ENCODE data around the gene NGEF.
A peak's percentile ranks its signal among the peaks of the same experiment; 100 is the strongest.
"Not testable (repeated sequence)": the region's sequence is repeated elsewhere in the genome, so short reads cannot be mapped to it uniquely, and the experiment has no call there.

Gene NGEF

DNA sequence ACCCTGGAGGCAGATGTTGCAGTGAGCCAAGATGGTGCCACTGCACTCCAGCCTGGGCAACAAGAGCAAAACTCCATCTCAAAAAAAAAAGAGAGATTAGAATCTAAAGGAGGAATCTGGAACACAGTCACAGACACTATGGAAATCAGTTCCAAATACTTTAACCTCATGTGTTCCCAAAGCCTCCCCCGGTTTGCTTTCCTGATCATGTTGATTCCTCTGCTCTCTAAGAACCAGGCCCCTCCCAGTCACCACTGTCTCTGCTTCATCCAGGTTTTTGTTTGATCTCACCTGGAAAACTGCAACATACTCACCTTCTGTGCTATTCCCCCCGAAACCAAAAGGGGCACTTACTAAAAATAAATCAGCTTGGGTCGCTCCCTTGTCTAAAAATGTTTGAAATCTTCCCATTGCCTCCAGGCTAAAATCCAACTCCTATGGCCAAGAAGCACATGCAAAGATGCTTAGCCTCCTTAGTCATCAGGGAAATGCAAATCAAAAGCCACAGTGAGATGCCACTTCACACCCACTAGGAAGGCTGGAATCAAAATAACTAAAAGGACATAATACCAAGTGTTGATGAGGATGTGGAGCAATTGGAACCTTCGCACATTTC, 13.2 kb upstream of the NGEF start:
- Histone ChIP-seq H3K9me3 (ENCODE audit: control insufficient read depth, low read length) (no peaks in the 10 kb centered on the region), H3K4me1 (ENCODE audit: control insufficient read depth, insufficient read depth, low read length) (peaks cover 12% of the 10 kb centered on the region), H3K9ac (ENCODE audit: low read length) (no peak overlapping the region), H3K36me3 (ENCODE audit: control insufficient read depth, insufficient read depth, low read length) (no peaks in the 10 kb centered on the region), H3K4me3 (ENCODE audit: low read length) (no peak overlapping the region), H3K27me3 (ENCODE audit: control insufficient read depth, insufficient read depth, low read length) (no peaks in the 10 kb centered on the region)

DNA sequence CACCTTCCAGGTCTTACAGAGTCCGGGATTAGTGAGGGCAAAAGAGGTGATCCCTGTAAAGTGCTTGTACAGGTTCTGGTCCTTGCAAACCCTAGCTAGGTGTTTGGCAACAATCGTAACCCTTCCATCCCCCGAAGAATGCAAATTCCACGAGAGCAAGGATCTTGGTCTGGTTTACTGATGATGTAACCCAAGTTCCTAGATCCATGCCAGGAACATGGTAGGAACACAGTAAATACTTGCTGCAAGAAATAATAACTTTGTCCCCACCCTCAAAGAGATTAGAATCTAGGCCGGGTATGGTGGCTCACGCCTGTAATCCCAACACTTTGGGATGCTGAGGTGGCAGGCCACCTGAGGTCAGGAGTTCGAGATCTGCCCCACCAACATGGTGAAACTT, 12.7 kb upstream of the NGEF start:
- Histone ChIP-seq H3K27me3 (ENCODE audit: control insufficient read depth, insufficient read depth, low read length) (no peaks in the 10 kb centered on the region), H3K4me1 (ENCODE audit: control insufficient read depth, insufficient read depth, low read length) (peaks cover 17% of the 10 kb centered on the region), H3K9me3 (ENCODE audit: control insufficient read depth, low read length) (no peaks in the 10 kb centered on the region), H3K36me3 (ENCODE audit: control insufficient read depth, insufficient read depth, low read length) (no peaks in the 10 kb centered on the region), H3K9ac (ENCODE audit: low read length) (no peak overlapping the region), H3K4me3 (ENCODE audit: low read length) (no peak overlapping the region)

DNA sequence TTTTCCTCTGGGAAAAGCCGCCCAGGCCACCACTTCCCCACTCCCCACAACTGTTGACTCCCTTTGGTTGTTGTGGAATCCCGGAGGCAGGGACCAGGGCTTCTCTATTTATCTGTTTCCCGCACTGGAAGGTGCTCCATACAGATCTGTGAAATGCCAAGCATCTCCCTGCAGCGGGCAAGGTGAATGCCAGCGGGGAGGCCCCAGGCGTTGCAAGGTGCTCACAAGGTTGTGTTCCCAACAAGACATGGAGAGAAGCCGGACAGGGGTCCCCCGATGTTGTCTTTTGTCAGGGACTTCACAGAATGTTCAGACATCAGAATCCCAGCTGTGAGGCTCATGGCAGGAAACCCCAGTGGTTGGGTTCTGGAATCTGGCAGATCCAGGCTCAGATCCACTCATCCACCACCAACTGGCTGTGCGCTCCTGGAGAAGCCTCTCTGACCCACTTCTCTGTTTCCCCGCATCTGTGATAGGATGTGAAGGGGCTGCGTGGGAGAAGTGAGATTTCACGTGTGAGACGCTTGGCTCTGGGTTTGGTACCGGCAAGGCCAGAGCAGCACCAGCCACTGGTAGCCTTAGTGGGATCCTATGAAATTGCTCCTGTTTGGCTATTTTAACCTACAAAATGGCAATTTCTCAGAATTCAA, 10.8 kb upstream of the NGEF start:
- peaks cover 21% of the 10 kb centered on the region for H3K4me1 ChIP-seq (ENCODE audit: control insufficient read depth, insufficient read depth, low read length)
- H3K27me3 ChIP-seq (ENCODE audit: control insufficient read depth, insufficient read depth, low read length): no peaks in the 10 kb centered on the region
- H3K9me3 ChIP-seq (ENCODE audit: control insufficient read depth, low read length): no peaks in the 10 kb centered on the region
- H3K36me3 ChIP-seq (ENCODE audit: control insufficient read depth, insufficient read depth, low read length): no peaks in the 10 kb centered on the region
- H3K9ac ChIP-seq (ENCODE audit: low read length): no peak overlapping the region
- H3K4me3 ChIP-seq (ENCODE audit: low read length): no peak overlapping the region

DNA sequence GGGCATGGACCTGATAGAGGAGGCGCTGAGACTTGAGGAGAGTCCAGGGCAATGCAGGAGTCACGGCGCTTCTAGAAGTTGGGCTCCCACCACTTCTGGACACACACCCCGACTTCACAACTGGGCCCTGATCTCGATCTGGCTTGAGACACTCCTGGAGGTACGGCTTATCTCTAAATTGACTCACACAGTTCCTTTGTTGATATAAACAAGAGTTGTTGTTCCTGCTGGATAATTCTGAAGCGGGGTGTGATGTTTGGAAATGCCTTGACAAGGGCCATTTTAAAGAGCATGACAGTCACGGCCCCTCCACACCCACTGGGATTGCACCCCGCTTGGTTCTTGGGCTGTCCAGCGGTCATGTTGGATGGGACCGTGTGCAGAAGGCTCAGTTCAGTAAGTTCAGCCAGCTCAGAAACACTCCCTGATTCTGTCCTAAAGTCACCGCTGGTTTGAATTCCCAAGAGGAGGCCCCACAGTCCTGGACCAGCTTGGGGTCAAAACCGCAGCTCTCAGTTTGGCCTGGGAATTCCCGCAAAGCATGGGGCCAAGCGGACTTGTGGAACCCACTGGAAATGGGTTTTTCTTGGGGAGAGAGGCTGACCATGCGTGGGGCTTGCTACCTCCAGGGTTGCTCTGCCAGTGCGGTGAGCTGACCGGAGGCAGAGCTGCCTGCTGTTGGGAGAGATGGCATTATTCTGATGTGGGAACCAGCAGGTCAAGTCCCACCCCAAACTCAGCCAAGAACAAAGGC, 10.1 kb upstream of the NGEF start:
- H3K4me1 ChIP-seq (ENCODE audit: control insufficient read depth, insufficient read depth, low read length): peaks cover 24% of the 10 kb centered on the region
- no peak overlapping the region for H3K4me3 ChIP-seq (ENCODE audit: low read length)
- no peaks in the 10 kb centered on the region for H3K36me3 ChIP-seq (ENCODE audit: control insufficient read depth, insufficient read depth, low read length)
- no peaks in the 10 kb centered on the region for H3K27me3 ChIP-seq (ENCODE audit: control insufficient read depth, insufficient read depth, low read length)
- no peak overlapping the region for H3K9ac ChIP-seq (ENCODE audit: low read length)
- H3K9me3 ChIP-seq (ENCODE audit: control insufficient read depth, low read length): no peaks in the 10 kb centered on the region

DNA sequence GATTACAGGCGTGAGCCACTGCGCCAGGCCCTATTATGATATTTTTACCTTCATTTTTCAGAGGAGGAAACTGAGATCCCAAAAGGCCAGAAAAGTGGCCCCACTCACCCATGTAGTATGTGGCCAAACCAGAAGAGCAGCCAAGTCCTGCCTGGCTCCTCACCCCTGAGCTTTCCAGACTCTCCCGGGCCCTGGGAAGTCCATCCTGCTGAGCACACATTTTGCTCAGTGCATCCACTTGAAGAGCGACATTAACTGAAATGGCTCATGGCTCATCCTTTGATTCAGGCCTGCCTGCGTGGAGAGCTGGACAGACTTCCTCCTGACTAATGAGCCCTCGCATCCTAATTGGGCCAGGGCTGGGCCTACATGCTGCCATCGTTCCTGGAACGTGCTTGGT, 9.5 kb upstream of the NGEF start:
- H3K9ac ChIP-seq (ENCODE audit: low read length): no peak overlapping the region
- H3K9me3 ChIP-seq (ENCODE audit: control insufficient read depth, low read length): no peaks in the 10 kb centered on the region
- H3K36me3 ChIP-seq (ENCODE audit: control insufficient read depth, insufficient read depth, low read length): no peaks in the 10 kb centered on the region
- H3K27me3 ChIP-seq (ENCODE audit: control insufficient read depth, insufficient read depth, low read length): no peaks in the 10 kb centered on the region
- no peak overlapping the region for H3K4me3 ChIP-seq (ENCODE audit: low read length)
- H3K4me1 ChIP-seq (ENCODE audit: control insufficient read depth, insufficient read depth, low read length): peaks cover 27% of the 10 kb centered on the region

DNA sequence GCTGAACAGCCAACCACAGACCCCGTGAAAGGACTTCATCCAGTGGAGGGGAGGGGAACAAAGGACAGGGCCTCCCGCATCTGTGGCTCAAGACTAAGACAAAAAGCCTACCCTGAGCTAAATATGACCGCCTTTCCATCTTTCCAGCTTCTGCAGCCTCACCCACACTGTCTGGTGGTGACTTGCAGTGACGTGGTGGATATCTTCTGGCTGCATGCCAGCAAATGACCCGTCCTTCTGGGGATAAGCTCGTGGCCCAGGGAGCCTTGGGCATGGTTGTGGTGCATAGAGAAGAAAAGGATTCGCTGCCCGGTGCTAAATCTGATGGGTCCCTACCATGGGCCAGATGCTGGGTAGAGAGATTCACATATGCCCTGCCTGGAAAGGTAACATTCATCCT, 8.7 kb upstream of the NGEF start:
- H3K4me3 ChIP-seq (ENCODE audit: low read length): no peak overlapping the region
- no peaks in the 10 kb centered on the region for H3K9me3 ChIP-seq (ENCODE audit: control insufficient read depth, low read length)
- no peak overlapping the region for H3K9ac ChIP-seq (ENCODE audit: low read length)
- H3K4me1 ChIP-seq (ENCODE audit: control insufficient read depth, insufficient read depth, low read length): peaks cover 27% of the 10 kb centered on the region
- H3K27me3 ChIP-seq (ENCODE audit: control insufficient read depth, insufficient read depth, low read length): no peaks in the 10 kb centered on the region
- H3K36me3 ChIP-seq (ENCODE audit: control insufficient read depth, insufficient read depth, low read length): no peaks in the 10 kb centered on the region

DNA sequence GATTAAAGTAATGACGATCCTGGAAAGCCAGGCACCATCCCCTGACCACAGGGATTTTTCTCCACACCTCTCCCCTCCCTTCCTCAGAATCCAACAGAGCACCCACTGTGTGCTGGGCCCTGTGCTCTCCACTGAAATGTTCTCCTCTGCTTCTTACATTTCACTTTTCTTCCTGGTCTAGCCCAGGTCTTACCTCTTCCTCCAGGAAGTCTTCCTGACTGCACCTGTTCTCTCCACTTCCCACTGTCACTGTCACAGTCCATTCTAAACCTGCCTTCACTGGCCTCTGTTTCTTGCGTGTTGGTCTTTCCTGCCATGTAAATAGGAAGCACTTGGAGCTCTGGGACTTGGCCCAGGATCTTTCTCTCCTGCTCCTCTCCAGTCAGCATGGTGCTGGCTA, 7.4 kb upstream of the NGEF start:
- Histone ChIP-seq H3K9me3 (ENCODE audit: control insufficient read depth, low read length) (no peaks in the 10 kb centered on the region), H3K9ac (ENCODE audit: low read length) (no peak overlapping the region), H3K4me1 (ENCODE audit: control insufficient read depth, insufficient read depth, low read length) (peaks cover 27% of the 10 kb centered on the region), H3K27me3 (ENCODE audit: control insufficient read depth, insufficient read depth, low read length) (no peaks in the 10 kb centered on the region), H3K4me3 (ENCODE audit: low read length) (no peak overlapping the region), H3K36me3 (ENCODE audit: control insufficient read depth, insufficient read depth, low read length) (no peaks in the 10 kb centered on the region)

DNA sequence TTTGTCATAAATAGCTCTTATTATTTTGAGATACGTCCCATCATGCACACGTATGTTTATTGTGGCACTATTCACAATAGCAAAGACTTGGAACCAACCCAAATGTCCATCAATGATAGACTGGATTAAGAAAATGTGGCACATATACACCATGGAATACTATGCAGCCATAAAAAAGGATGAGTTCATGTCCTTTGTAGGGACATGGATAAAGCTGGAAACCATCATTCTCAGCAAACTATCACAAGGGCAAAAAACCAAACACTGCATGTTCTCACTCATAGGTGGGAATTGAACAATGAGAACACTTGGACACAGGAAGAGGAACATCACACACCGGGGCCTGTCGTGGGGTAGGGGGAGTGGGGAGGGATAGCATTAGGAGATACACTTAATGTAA, 6.6 kb upstream of the NGEF start:
- H3K36me3 ChIP-seq (ENCODE audit: control insufficient read depth, insufficient read depth, low read length); H3K9ac ChIP-seq (ENCODE audit: low read length); H3K27me3 ChIP-seq (ENCODE audit: control insufficient read depth, insufficient read depth, low read length); H3K9me3 ChIP-seq (ENCODE audit: control insufficient read depth, low read length); H3K4me3 ChIP-seq (ENCODE audit: low read length): not testable (repeated sequence)
- H3K4me1 ChIP-seq (ENCODE audit: control insufficient read depth, insufficient read depth, low read length): peaks cover 27% of the 10 kb centered on the region

DNA sequence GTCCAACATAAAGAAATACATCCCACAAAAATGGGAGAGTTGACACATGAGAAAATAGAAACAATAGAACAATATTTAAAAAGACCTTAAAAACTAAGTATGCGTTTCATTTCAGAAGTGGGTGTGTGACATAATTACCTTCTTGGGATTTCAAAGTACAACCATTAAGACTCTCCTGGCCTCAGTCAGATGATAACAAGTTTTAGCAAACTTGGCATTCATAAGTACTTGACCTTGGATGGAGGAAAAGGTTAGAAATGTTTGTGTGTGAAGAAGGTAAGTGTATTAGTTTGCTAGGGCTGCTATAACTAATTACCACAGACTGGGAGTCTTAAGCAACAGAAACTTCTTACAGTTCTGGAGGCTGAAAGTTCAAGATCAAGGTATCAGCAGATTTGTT, 4.9 kb upstream of the NGEF start:
- H3K27me3 ChIP-seq (ENCODE audit: control insufficient read depth, insufficient read depth, low read length): no peaks in the 10 kb centered on the region
- no peaks in the 10 kb centered on the region for H3K9me3 ChIP-seq (ENCODE audit: control insufficient read depth, low read length)
- no peak overlapping the region for H3K4me3 ChIP-seq (ENCODE audit: low read length)
- H3K36me3 ChIP-seq (ENCODE audit: control insufficient read depth, insufficient read depth, low read length): no peaks in the 10 kb centered on the region
- H3K9ac ChIP-seq (ENCODE audit: low read length): no peak overlapping the region
- H3K4me1 ChIP-seq (ENCODE audit: control insufficient read depth, insufficient read depth, low read length): peaks cover 31% of the 10 kb centered on the region

DNA sequence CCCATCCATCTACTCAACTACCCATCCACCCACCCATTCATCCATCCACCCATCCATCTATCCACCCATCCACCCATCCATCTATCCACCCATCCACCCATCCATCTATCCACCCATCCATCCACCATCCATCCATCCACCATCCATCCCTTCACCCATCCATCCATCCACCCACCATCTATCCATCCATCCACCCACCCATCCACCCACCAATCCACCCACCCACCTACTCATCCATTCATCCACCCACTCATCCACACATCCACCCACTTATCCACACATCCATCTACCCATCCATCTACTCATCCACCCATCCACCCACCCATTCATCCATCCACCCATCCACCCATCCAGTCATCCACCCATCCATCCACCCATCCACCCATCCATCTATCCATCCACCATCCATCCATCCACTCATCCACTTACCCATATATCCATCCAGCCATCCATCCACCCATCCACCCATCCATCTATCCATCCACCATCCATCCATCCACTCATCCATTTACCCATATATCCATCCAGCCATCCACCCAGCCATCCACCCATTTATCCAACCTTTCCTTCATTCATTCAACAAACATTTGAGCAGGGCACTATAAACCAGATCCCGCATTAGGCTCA, 2.1 kb upstream of the NGEF start:
- no peak overlapping the region for H3K4me3 ChIP-seq (ENCODE audit: low read length)
- no peaks in the 10 kb centered on the region for H3K9me3 ChIP-seq (ENCODE audit: control insufficient read depth, low read length)
- peaks cover under 1% of the 10 kb centered on the region for H3K36me3 ChIP-seq (ENCODE audit: control insufficient read depth, insufficient read depth, low read length)
- H3K9ac ChIP-seq (ENCODE audit: low read length): no peak overlapping the region
- peaks cover 24% of the 10 kb centered on the region for H3K4me1 ChIP-seq (ENCODE audit: control insufficient read depth, insufficient read depth, low read length)
- no peaks in the 10 kb centered on the region for H3K27me3 ChIP-seq (ENCODE audit: control insufficient read depth, insufficient read depth, low read length)

DNA sequence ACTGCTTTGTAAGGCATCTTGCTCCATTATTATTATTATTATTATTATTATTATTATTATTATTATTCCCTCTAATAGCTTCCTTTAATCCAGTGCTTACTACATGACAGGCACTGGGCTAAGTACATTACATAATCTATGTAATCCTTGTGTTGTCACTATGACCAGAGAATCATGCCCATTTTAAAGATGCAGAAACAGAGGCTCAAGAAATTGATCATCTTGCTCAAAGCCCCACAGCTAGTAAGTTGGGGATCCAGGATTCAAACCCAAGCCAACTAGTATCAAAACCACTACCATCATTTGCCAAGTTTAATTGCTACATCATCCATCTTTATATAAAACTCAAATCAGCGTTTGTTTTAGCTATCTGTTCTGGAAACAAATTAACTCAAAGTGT, 594 bp upstream of the NGEF start:
- H3K4me1 ChIP-seq (ENCODE audit: control insufficient read depth, insufficient read depth, low read length): peaks cover 26% of the 10 kb centered on the region
- H3K27me3 ChIP-seq (ENCODE audit: control insufficient read depth, insufficient read depth, low read length): no peaks in the 10 kb centered on the region
- no peak overlapping the region for H3K4me3 ChIP-seq (ENCODE audit: low read length)
- no peaks in the 10 kb centered on the region for H3K9me3 ChIP-seq (ENCODE audit: control insufficient read depth, low read length)
- no peak overlapping the region for H3K9ac ChIP-seq (ENCODE audit: low read length)
- peaks cover 8% of the 10 kb centered on the region for H3K36me3 ChIP-seq (ENCODE audit: control insufficient read depth, insufficient read depth, low read length)

DNA sequence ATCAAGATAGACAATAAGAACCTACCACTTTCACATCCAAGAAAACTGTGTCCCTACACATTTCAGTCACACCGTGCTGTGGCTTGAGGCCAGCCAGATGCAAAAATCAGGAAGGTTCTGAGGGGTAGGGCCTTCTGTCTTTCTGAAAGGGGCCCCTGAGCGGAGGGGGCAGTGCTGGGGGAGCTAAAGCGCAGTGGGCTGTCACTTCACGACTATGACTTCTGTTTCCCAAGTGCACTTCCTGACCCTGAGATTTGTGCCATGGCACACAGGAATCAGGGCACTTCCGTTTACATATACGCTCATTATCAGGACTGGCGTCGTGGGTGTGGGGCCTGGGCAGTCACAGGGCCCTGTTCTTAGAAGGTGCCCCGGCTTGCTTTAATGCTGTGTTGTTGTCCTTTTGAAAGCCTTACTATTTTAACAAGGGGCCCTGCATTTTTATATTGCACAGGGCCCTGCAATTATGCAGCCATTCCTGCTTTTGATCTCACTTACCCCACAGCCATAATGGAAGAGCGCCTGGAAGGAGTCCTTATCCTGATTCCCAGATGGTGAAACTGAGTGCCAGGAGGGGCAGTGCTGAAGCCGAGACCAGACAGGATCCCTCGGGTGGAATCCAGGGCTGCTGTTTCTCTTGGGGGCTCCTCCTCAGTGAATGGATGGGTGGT, 620 bp downstream of the NGEF start:
- Histone ChIP-seq H3K4me1 (ENCODE audit: control insufficient read depth, insufficient read depth, low read length) (peaks cover 20% of the 10 kb centered on the region), H3K9ac (ENCODE audit: low read length) (peak overlapping the region; percentile 82), H3K36me3 (ENCODE audit: control insufficient read depth, insufficient read depth, low read length) (peaks cover 8% of the 10 kb centered on the region), H3K27me3 (ENCODE audit: control insufficient read depth, insufficient read depth, low read length) (no peaks in the 10 kb centered on the region), H3K4me3 (ENCODE audit: low read length) (peak overlapping the region; percentile 75), H3K9me3 (ENCODE audit: control insufficient read depth, low read length) (no peaks in the 10 kb centered on the region)

Data from mucosa of stomach (tissue), 1 donor.